ENCODE results near the gene KRT81. TPM values are rescaled to one million over a fixed set of nuclear protein-coding genes. Genes with fewer than 3 reads are reported as not detected.

The KRT81 gene
- polyA plus RNA-seq, 3 donors: not detected

DNA sequence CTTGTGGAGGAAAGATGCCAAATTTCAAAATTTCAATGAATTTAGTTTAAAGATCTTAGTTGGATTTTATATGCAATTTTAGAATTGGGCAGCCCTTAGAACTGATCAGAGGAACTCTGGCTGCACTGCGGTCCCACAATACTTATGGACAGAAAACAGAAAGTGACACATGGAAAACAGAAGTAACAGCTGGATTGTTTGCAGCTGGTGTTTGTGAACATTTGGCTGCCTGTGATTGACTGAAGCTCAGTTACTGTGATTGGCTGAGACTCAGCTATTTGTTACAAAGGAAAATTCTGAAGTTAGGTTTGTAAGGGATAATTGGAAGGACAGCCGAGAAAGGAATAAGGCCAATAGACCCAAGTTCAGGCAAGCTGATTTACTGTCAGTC, 26.9 kb downstream of the KRT81 start:
- intact Hi-C loops (cut with micrococcal nuclease): no loop called here
- Mint-ChIP-seq H3K27me3 (ENCODE audit: low read depth in 3 of 3) (peaks cover 37 to 53% (median 46%) of the 10 kb centered on the region in 3 donors), H3K4me1 (peaks cover 28% of the 10 kb centered on the region), H3K27ac (no peak overlapping the region), H3K4me3 (no peak overlapping the region), H3K9me3 (peaks cover 0 to 12% (median 0%) of the 10 kb centered on the region in 7 donors), H3K36me3 (peaks cover 0 to 2% of the 10 kb centered on the region in 2 donors)
- DNase-seq: no peak
- TF ChIP-seq, protein P1, sequence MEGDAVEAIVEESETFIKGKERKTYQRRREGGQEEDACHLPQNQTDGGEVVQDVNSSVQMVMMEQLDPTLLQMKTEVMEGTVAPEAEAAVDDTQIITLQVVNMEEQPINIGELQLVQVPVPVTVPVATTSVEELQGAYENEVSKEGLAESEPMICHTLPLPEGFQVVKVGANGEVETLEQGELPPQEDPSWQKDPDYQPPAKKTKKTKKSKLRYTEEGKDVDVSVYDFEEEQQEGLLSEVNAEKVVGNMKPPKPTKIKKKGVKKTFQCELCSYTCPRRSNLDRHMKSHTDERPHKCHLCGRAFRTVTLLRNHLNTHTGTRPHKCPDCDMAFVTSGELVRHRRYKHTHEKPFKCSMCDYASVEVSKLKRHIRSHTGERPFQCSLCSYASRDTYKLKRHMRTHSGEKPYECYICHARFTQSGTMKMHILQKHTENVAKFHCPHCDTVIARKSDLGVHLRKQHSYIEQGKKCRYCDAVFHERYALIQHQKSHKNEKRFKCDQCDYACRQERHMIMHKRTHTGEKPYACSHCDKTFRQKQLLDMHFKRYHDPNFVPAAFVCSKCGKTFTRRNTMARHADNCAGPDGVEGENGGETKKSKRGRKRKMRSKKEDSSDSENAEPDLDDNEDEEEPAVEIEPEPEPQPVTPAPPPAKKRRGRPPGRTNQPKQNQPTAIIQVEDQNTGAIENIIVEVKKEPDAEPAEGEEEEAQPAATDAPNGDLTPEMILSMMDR (IDR thresholded peaks at IDR 0.05): no peak
- Histone ChIP-seq H3K9ac (ENCODE audit: insufficient read depth, low read length, poor library complexity, severe bottlenecking) (no peak overlapping the region), H3K4me1 (ENCODE audit: control insufficient read depth in 1 of 2, insufficient read depth in 2 of 2, low read length in 2 of 2) (peaks cover 12 to 31% of the 10 kb centered on the region in 2 donors), H3K4me2 (replicated peaks; ENCODE audit: extremely low read depth, low read length, poor library complexity, severe bottlenecking) (no peak overlapping the region), H3K27ac (ENCODE audit: low read depth in 1 of 2, low read length in 2 of 2) (no peak overlapping the region), H3K36me3 (replicated peaks in 1 of 2; ENCODE audit: control insufficient read depth in 1 of 2, insufficient read depth in 2 of 2, low read length in 2 of 2) (no peaks in the 10 kb centered on the region), H3K27me3 (ENCODE audit: control insufficient read depth in 2 of 2, insufficient read depth in 2 of 2, low read length in 2 of 2) (peaks cover 20 to 41% of the 10 kb centered on the region in 2 donors), H2AFZ (ENCODE audit: insufficient read depth, low read depth, low read length, poor library complexity, severe bottlenecking) (no peak overlapping the region), H3K9me3 (replicated peaks in 1 of 2; ENCODE audit: control insufficient read depth in 1 of 2, insufficient read depth in 1 of 2, low read length in 2 of 2) (no peaks in the 10 kb centered on the region), H4K20me1 (ENCODE audit: insufficient read depth, low read length) (no peaks in the 10 kb centered on the region), H3K4me3 (replicated peaks in 1 of 3; ENCODE audit: low read depth in 2 of 3, low read length in 3 of 3) (no peak overlapping the region), H3K79me2 (ENCODE audit: insufficient read depth, low read length) (no peaks in the 10 kb centered on the region)
- WGBS (ENCODE audit: insufficient coverage): 100% methylated on average over 2 of the region's 2 CpGs

GRCh38 chr12:52263761-52264434, 27.4 kb downstream of the KRT81 start:
- Mint-ChIP-seq H3K27ac (peak overlapping the region in 1 of 7 donors; percentile 6), H3K27me3 (ENCODE audit: low read depth in 3 of 3) (peaks cover 42 to 58% (median 50%) of the 10 kb centered on the region in 3 donors), H3K4me3 (no peak overlapping the region), H3K9me3 (peaks cover 0 to 14% (median 0%) of the 10 kb centered on the region in 7 donors), H3K36me3 (peaks cover 4 to 7% of the 10 kb centered on the region in 2 donors), H3K4me1 (peaks cover 31% of the 10 kb centered on the region)
- no peak overlapping the region for H3K27ac ChIP-seq (ENCODE audit: low read depth in 1 of 2, low read length in 2 of 2)
- no peaks in the 10 kb centered on the region for H4K20me1 ChIP-seq (ENCODE audit: insufficient read depth, low read length)
- no peak overlapping the region for H2AFZ ChIP-seq (ENCODE audit: insufficient read depth, low read depth, low read length, poor library complexity, severe bottlenecking)
- no peak overlapping the region for H3K4me3 ChIP-seq (replicated peaks in 1 of 3; ENCODE audit: low read depth in 2 of 3, low read length in 3 of 3)
- no peak overlapping the region for H3K4me2 ChIP-seq (replicated peaks; ENCODE audit: extremely low read depth, low read length, poor library complexity, severe bottlenecking)
- H3K36me3 ChIP-seq (replicated peaks in 1 of 2; ENCODE audit: control insufficient read depth in 1 of 2, insufficient read depth in 2 of 2, low read length in 2 of 2): no peaks in the 10 kb centered on the region
- H3K4me1 ChIP-seq (ENCODE audit: control insufficient read depth in 1 of 2, insufficient read depth in 2 of 2, low read length in 2 of 2): peaks cover 14 to 34% of the 10 kb centered on the region in 2 donors
- no peak for DNase-seq
- 92% methylated on average over 5 of the region's 7 CpGs for WGBS (ENCODE audit: insufficient coverage)
- no peak overlapping the region for H3K9ac ChIP-seq (ENCODE audit: insufficient read depth, low read length, poor library complexity, severe bottlenecking)
- H3K79me2 ChIP-seq (ENCODE audit: insufficient read depth, low read length): no peaks in the 10 kb centered on the region
- intact Hi-C loops (cut with micrococcal nuclease): no loop called here
- peaks cover 25 to 43% of the 10 kb centered on the region in 2 donors for H3K27me3 ChIP-seq (ENCODE audit: control insufficient read depth in 2 of 2, insufficient read depth in 2 of 2, low read length in 2 of 2)
- TF ChIP-seq, protein P1 (IDR thresholded peaks at IDR 0.05): no peak
- peaks cover 0 to 3% of the 10 kb centered on the region in 2 donors for H3K9me3 ChIP-seq (replicated peaks in 1 of 2; ENCODE audit: control insufficient read depth in 1 of 2, insufficient read depth in 1 of 2, low read length in 2 of 2)

All from CD14-positive monocyte (primary cell).